ENCODE data around the gene ACAD10. TPM values are rescaled to one million over a fixed set of nuclear protein-coding genes. Genes with fewer than 3 reads are reported as not detected.
A peak's percentile ranks its signal among the peaks of the same experiment; 100 is the strongest.

Gene ACAD10
- total and polyA plus RNA-seq, 2 of the 13 experiments (the other 11 are each of a cell fraction or from before 2014, with no cell fraction given): 15.2 to 16.3 TPM

GRCh38 chr12:111777345-111778045, 91.6 kb downstream of the ACAD10 start (continued):
- TF ChIP-seq KIAA2018 (CRISPR knock-in tag; IDR thresholded peaks at IDR 0.05; ENCODE audit: borderline replicate concordance): no peak
- TF ChIP-seq PHF8 (CRISPR knock-in tag; IDR thresholded peaks at IDR 0.05): no peak; the same call in 1 of the 2 replicates
- TF ChIP-seq ZNF703 (CRISPR knock-in tag; IDR thresholded peaks at IDR 0.05; ENCODE audit: borderline replicate concordance): peak; percentile 54; the same call in 1 of the 2 replicates
- TF ChIP-seq ZNF513 (CRISPR knock-in tag; conservative IDR thresholded peaks at IDR 0.05): no peak
- no peak for TF ChIP-seq HOMEZ (CRISPR knock-in tag; IDR thresholded peaks at IDR 0.05; ENCODE audit: low read depth)
- TF ChIP-seq ZIK1 (CRISPR knock-in tag; IDR thresholded peaks at IDR 0.05; ENCODE audit: borderline replicate concordance, low read depth): no peak
- no peak for TF ChIP-seq ZNF329 (CRISPR knock-in tag; IDR thresholded peaks at IDR 0.05; ENCODE audit: low read depth)
- no peak for TF ChIP-seq ELF4 (CRISPR knock-in tag; IDR thresholded peaks at IDR 0.05; ENCODE audit: borderline replicate concordance)
- no peak for TF ChIP-seq ZBTB7A (CRISPR knock-in tag; IDR thresholded peaks at IDR 0.05)
- TF ChIP-seq ZNF17 (CRISPR knock-in tag; IDR thresholded peaks at IDR 0.05): no peak
- TF ChIP-seq PRDM4 (CRISPR knock-in tag; IDR thresholded peaks at IDR 0.05; ENCODE audit: borderline replicate concordance): no peak
- no peak for TF ChIP-seq SMARCC2 (IDR thresholded peaks at IDR 0.05)
- no peak for TF ChIP-seq ZNF33A (CRISPR knock-in tag; IDR thresholded peaks at IDR 0.05; ENCODE audit: borderline replicate concordance)
- TF ChIP-seq HCFC1 (IDR thresholded peaks at IDR 0.05; ENCODE audit: low read depth, low read length): no peak
- TF ChIP-seq ZNF546 (CRISPR knock-in tag; conservative IDR thresholded peaks at IDR 0.05): no peak

Measured in HepG2 (cell line).